Right hindlimb (tissue), 1 donor: Measurements from ENCODE around the gene ASCC1.
"Not testable (repeated sequence)": the region's sequence is repeated elsewhere in the genome, so short reads cannot be mapped to it uniquely, and the experiment has no call there.

Experiments used
- DNase-seq: peaks from one replicate; pipeline ENCODE4 v3.0.0-alpha.2; 2018

Gene ASCC1

DNA sequence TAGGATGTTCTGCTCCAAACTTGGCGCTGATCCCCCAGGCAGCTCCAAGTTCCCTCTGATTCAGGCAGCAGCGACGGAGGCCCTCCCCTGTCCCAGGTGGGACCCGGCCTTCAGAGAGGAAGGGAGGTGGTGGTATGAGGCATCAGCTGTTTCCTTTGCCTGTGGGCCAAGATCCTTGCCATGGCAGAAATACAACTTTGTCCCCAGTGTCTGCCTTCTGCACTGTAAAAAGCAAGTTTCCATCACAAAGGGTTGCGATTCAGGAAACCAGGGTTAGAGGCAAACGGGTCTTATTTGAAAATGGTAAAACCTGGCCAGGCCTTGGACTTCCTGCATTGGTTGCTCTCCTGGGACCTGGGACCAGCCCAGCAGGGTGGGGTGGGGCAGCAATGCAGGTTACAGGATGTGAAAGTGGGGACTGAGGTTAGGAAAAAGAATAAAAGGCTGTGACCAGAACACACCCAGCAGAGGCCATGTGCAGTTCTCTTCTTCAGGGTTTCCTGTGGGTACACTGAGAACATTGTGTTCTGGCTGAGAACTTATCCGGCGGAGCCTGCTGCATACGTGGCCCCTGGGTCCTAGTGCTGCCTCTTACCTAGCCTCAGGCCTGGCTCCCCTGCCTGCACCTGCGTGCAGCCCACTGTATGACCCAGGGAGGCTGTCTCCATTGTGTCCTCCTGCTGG is 32.5 kb upstream of the ASCC1 start:
- peak; percentile 92 for DNase-seq

DNA sequence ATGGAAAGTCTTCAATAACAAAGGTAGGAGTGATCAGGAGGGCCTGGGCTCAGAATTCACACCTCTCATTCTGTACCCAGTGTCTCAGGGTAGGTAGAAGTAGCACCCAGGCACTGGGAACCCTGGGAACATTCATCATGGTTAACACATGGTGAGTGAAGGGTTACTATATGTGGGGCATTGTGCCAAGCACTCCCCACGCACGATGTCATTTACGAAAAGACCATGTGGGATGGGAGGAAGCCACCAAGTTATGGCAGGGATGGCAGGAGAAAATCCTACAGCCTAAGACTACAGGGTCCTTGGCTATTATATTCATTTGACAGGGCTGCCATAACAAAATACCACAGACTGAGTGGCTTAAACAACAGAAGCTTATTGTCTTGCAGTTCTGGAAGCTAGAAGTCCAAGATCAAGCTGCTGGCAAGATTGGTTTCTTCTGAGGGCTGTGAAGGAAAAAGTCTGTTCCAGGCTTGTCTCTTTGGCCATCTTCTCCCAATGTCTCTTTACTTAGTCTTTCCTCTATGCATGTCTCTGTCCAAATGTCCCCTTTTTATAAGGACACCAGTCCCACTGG is 30.0 kb upstream of the ASCC1 start:
- no peak for DNase-seq

- DNase-seq: no peak
Measured at GRCh38 chr10:72244573-72245038, 28.5 kb upstream of the ASCC1 start.

- DNase-seq: peak; percentile 82
Measured at GRCh38 chr10:72243822-72244437, 27.9 kb upstream of the ASCC1 start.

DNA sequence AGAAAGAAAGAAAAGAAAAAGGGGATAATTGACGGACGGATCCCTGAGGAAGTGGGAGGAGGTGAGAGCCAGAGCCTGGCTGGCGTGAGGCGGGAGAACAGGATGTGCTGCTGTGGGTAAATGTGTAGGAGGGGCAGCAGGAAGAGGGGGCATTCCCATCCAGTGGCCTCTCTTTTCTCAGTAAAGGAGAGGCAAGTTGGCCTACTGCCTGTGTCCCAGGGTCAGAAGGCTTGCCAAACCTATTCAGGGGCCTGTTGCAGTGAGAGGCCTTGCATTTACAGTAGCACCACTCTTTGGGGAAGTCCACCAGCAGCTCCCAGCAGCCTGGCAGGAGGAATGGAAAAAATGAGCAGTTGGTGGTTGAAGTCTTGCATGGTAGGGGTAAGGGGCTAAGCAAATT is 26.6 kb upstream of the ASCC1 start:
- peak; percentile 91 for DNase-seq

- DNase-seq: no peak
Measured at GRCh38 chr10:72241691-72242252, 25.7 kb upstream of the ASCC1 start.

- no peak for DNase-seq
Measured at GRCh38 chr10:72240371-72240770, 24.3 kb upstream of the ASCC1 start.

- no peak for DNase-seq
Measured at GRCh38 chr10:72239409-72239808, 23.3 kb upstream of the ASCC1 start.

DNA sequence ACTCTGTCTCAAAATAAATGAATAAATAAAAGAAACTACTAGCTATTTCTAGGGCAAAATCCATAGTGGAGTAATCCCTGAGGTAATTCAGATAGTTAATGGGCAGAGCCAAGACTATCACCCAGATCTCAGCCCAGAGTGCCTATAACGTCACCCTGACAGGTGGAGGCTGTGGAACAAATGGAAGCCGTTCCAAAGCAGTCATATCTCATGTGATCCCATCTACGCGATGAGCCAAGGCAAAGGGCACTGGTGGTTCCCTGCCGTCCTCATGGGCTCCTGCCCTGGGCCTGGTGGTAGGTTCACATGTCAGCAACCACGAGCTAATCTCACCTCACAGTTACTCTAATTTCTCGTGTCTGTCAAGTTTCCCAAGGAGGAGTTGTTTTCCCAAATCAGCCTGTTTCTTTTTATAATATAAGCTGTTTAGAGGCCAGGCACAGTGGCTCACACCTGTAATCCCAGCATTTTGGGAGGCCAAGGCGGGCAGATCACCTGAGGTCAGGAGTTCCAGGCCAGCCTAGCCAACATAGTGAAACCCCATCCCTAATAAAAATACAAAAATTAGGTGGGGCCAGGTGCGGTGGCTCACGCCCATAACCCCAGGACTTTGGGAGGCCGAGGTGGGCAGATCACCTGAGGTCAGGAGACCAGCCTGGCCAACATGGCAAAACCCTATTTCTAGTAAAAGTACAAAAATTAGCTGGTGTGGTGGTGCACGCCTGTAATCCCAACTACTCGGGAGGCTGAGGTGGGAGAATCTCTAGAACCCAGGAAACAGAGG is 22.5 kb upstream of the ASCC1 start:
- DNase-seq: no peak

DNA sequence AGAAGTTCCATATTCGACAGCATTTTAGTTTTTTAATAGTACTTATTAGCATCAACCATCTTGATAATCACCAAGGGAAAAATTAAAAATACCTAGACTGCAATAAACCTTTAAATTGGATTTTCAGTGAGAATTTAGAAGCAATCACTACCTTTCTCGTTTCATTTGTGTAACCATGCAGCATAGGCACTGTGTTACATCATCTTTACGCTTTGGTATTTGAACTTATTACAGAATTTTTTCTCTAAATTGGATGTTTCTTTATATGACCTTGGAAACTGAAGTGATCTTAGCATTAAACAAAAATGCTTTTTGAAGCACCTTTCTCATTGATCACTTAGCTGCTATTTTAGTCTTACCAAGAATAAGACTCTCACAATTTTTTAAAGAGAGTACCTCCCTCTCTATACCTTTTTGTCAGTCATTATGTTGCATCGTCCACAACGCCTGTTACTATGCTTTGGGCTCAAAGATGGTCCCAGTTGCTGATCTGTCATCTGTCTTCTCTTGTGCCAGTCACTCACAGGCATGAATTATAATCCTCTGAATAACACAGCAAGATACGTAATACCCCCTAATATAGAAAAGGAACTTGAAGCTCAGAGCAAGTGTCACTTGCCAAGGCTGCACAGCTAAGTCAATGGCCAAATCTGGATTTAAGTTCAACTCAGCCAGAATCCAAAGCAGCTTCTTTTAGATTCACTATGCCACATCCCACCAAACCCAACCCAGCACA is 19.6 kb upstream of the ASCC1 start:
- no peak for DNase-seq

DNA sequence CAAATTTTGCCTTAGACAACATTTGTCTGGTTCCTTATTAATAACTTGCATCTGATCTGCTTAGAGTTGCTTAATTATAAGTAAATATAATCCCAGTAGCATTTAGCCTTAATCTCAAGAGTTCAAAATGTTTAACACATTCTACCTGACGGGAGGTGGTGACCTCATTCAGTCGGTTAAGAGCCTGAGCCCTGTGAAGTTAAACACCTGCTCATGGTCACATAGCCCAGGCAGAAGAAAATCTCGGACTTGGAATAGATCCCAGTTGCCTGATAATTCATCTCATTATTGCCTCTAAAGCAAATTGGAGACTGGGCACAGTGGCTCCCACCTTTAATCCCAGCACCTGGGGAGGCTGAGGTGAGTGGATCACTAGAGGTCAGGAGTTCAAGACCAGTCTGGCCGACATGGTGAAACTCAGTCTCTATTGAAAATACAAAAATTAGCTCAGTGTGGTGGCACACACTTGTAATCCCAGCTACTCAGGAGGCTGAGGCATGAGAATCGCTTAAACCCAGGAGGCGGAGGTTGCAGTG is 18.6 kb upstream of the ASCC1 start:
- no peak for DNase-seq

DNA sequence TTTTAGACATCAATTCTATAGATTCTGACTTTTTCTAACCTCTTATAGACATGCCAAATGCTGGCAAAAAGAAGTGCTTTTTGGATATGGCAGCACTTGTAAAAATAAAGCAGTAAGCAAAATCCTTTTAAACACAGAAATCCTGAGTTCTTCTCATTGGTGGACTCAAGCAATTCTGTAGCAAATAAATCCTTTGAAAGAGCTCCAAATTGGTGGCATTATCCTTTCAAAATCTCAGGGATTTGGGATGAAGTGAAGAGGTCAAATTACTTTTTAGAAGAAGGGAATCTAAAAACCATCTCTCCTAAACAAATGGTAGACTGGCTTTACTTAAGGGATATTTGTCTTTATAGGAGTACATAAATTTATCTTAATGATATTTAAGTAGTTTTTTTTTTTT is 17.5 kb upstream of the ASCC1 start:
- DNase-seq: no peak

GRCh38 chr10:72229261-72230251 is 13.5 kb upstream of the ASCC1 start:
- DNase-seq: peak; percentile 12

DNA sequence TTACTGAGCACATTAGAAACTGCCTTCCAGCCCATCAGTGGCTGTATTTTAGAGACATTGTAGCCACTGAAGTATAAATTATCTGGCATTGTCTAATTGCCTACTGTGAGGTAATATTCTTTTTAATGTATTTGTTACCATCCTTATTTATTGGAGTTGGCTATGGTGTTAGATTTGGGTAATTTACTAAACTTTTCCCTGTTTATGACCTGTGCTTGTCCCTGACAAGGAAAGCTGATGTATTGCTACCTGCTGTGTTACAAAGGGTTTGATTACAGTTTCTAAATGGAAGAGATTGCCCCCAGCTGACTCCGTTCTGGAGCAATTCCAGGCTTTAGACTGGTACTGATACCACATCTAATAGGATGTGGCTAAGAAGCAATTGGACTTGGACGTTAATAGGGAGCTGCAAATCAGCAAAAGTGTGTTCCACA is 12.3 kb upstream of the ASCC1 start:
- DNase-seq: no peak

- no peak for DNase-seq
Measured at GRCh38 chr10:72227826-72228225, 11.8 kb upstream of the ASCC1 start.

DNA sequence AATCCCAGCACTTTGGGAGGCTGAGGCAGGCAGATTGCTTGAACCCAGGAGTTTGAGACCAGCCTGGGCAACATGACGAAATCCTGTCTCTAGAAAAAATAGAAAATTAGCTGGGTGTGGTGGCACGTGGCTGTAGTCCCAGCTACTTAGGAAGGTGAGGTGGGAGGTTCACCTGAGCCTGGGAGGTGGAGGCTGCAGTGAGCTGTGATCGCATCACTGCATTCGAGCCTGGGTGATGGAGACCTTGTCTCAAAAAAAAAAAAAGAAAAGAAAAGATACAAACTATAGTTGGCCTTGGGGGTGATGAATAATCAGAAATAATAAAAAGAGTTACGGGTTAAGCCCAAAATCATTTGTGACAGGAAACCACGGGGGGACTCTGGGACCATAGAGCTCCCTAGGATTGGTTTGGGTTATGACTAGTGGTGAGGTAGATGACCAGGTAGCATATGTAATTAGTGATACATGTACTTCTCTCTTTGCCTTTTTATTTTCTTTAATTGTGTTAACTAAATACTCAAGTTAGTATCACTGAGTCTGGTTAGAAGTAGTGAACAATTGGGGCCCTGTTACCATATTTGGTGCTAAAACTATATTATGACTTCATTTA is 10.4 kb upstream of the ASCC1 start:
- DNase-seq: no peak

- DNase-seq: not testable (repeated sequence)
Measured at GRCh38 chr10:72224191-72224590, 8.1 kb upstream of the ASCC1 start.

DNA sequence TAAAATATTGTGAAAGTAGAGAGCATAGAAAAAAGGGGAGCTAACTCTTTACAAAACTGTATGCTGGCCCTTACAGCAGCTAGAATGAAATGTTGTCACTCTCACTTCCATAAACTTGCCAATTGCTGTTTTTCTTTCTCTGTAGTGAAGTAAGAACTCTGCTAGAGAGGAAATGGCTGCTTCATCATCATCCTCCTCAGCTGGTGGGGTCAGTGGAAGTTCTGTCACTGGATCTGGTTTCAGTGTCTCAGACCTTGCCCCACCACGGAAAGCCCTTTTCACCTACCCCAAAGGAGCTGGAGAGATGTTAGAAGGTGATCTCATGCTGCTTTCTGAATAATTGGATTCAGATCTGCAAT is 7.6 kb upstream of the ASCC1 start:
- DNase-seq: no peak

DNA sequence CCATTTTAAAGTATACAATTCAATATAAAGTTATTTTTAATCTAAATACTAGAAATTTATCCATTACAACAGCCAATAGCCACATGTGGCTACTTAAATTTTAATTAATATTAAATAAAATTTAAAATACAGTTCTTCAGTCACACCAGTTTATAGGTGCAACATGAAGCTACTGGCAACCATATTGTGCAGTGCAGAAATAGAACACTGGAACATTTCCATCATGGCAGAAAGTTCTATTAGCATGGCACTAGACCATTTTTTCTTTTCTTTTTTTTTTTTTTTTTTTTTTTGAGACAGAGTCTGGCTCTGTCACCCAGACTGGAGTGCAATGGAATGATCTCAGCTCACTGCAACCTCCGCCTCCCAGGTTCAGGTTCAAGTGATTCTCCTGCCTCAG is 5.2 kb upstream of the ASCC1 start:
- no peak for DNase-seq

- no peak for DNase-seq
Measured at GRCh38 chr10:72220637-72221036, 4.6 kb upstream of the ASCC1 start.
